ENCODE data around the gene RPP25L.
"Not testable (repeated sequence)": the region's sequence is repeated elsewhere in the genome, so short reads cannot be mapped to it uniquely, and the experiment has no call there.

The RPP25L gene

DNA sequence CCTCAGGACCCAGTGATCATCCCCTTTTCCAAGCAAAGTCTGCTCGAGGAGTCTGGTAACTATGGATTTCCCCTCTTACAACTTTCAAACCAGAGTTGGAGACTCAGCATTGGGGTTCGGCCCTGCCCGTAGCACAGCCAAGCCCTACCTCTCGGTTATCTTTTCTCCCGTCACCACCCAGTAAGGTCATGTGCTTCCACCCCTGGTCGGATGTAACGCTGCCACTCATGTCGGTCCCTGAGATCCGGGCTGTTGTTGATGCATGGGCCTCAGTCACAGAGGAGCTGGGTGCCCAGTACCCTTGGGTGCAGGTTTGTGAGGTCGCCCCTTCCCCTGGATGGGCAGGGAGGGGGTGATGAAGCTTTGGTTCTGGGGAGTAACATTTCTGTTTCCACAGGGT is 35.8 kb upstream of the RPP25L start:
- TF ChIP-seq, protein P1, sequence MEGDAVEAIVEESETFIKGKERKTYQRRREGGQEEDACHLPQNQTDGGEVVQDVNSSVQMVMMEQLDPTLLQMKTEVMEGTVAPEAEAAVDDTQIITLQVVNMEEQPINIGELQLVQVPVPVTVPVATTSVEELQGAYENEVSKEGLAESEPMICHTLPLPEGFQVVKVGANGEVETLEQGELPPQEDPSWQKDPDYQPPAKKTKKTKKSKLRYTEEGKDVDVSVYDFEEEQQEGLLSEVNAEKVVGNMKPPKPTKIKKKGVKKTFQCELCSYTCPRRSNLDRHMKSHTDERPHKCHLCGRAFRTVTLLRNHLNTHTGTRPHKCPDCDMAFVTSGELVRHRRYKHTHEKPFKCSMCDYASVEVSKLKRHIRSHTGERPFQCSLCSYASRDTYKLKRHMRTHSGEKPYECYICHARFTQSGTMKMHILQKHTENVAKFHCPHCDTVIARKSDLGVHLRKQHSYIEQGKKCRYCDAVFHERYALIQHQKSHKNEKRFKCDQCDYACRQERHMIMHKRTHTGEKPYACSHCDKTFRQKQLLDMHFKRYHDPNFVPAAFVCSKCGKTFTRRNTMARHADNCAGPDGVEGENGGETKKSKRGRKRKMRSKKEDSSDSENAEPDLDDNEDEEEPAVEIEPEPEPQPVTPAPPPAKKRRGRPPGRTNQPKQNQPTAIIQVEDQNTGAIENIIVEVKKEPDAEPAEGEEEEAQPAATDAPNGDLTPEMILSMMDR (IDR thresholded peaks at IDR 0.05): no peak
- DNase-seq (ENCODE audit: low spot score): no peak
- H3K27ac ChIP-seq: peak overlapping the region in 1 of 2 donors; percentile 91
- H3K4me3 ChIP-seq: peak overlapping the region; percentile 83

DNA sequence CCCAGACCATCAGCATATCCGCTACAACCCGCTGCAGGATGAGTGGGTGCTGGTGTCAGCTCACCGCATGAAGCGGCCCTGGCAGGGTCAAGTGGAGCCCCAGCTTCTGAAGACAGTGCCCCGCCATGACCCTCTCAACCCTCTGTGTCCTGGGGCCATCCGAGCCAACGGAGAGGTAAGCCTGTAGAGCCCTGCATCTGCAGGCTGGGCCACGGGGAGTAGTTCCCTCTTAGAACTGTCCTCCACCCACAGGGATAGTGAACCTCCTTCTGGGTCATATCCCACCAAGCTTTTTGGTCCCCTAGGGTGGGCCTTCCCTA is 35.1 kb upstream of the RPP25L start:
- TF ChIP-seq, protein P1 (IDR thresholded peaks at IDR 0.05): no peak

DNA sequence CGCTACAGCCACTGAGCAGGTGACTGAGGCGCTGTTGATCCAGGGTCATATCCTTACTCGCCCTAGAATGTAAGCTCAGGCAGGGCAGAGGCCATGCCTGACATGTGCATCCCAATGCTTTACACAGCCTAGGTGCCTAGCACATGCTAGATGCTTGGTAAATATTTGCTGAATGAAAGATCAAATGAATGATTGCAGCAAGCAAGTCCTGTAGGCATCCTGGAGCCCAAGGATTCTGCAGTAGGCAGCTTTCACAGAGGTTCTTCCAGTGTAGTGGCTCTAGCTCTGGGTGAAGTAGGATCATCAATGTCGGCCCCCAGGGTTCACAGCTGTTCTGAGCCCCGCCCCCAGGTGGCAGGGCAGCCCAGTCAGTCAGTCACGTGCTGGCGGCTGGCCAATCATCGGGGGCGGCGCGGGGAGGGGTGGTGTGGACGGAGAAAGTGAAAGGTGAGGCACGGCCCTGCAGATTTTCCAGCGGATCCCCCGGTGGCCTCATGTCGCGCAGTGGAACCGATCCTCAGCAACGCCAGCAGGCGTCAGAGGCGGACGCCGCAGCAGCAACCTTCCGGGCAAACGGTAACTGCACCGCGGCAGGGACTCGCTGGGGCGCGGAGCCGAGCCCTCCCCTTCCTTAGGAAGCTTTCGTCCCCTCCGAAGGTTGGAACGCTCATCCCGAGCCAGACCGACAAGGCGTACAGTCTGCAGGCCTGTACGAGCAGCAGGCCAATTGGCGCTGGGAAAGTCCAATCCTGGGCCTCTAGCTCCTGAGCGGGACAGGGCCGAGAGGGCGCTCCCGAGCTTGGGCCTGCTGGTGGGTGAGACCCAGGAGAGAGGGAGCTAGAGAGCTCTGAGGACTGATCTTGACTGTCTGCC is 34.5 kb upstream of the RPP25L start, which contains the start of gene GALT:
Gene GALT, plus strand, starts transcription at position 465 of the 873 bp plus-strand sequence. Its CDS starts 30 bp downstream, at position 495.
- H3K27ac ChIP-seq: peak within 1 kb of the TSS; percentile 78 to 91
- DNase-seq (ENCODE audit: low spot score): peak; percentile 95
- H3K4me3 ChIP-seq: peak within 1 kb of the TSS; percentile 83
- TF ChIP-seq, protein P1 (IDR thresholded peaks at IDR 0.05): no peak

More for the DNA sequence above, 35.1 kb upstream of the RPP25L start:
- Histone ChIP-seq H3K4me3 (peak overlapping the region; percentile 83), H3K27ac (peak overlapping the region; percentile 78 to 91)
- DNase-seq (ENCODE audit: low spot score): no peak

DNA sequence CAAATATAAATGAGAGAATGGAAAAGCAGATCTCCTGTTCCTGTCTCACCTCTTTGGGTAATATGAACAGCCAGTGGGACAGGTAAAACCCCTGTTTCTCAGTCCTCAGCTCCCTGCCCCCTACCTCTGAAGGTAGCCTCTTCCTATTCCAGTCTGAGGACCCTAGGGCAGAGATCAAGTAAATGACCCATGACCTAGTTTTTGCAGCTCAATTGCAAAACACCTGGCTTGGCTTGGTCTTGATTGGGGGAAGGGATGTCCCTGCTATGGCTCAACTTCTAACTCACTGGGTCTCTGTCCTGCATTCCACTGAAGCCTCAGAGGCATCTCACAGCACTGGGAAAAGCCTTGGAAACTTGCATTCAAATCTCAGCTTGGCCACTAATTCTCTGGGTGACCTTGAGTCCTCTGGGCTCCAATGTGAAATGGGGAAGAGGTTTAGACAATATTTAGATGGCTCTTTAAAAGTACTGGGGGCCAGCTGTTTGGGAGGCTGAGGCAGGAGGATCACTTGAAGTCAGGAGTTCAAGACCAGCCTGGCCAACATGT is 32.9 kb upstream of the RPP25L start:
- TF ChIP-seq, protein P1 (IDR thresholded peaks at IDR 0.05): no peak
- H3K4me3 ChIP-seq: no peak overlapping the region
- no peak for DNase-seq (ENCODE audit: low spot score)
- H3K27ac ChIP-seq: no peak overlapping the region

DNA sequence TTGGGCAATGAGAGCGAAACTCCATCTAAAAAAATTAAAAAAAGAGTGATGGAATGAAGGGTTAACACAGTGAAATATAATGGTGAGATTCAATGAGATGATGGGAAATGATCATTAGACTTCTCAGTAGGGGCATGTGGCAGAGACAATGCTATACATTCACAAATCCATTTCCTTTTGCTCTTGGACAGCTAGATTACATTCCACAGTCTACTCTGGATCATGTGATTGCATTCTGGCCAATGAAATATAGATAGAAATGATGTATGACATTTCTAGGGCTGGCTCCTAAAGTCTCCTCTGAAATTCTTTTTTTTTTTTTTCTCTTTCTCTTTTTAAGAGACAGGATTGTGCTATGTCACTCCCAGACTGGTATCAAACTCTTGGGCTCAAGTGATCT is 30.8 kb upstream of the RPP25L start:
- TF ChIP-seq, protein P1 (IDR thresholded peaks at IDR 0.05): no peak
- Histone ChIP-seq H3K4me3 (no peak overlapping the region), H3K27ac (no peak overlapping the region)
- DNase-seq (ENCODE audit: low spot score): no peak

DNA sequence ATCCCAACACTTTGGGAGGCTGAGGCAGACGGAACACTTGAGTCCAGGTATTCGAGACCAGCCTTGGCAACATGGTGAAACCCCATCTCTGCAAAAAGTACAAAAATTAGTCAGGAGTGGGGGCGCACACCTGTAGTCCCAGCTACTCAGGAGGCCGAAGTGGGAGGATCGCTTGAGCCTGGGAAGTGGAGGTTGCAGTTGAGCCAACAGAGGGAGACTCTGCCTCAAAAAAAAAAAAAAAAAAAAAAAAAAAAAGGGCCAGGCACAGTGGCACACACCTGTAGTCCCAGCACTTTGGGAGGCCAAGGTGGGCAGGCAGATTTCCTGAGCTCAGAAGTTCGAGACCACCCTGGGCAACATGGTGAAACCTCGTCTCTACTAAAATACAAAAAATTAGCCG is 27.4 kb upstream of the RPP25L start:
- DNase-seq (ENCODE audit: low spot score); H3K4me3 ChIP-seq: not testable (repeated sequence)

DNA sequence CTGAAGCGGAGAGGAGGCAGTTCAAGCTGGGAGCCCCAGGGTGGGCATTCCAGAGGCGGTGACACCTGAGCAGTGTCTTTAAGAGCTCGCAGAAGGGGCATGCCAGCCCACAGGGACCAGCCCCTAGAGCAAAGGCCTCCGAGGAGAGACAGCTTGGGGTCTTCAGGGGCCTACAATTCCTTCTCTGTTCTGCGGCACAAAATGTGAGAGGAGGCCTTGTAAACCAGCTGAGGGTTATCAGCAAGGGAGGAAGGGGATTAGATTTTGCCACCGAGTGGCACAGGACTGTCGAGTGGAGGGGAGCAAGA is 26.2 kb upstream of the RPP25L start:
- Histone ChIP-seq H3K27ac (peak overlapping the region; percentile 79 to 91), H3K4me3 (peak overlapping the region; percentile 77)
- TF ChIP-seq, protein P1 (IDR thresholded peaks at IDR 0.05): no peak
- no peak for DNase-seq (ENCODE audit: low spot score)

More for the DNA sequence above, 27.4 kb upstream of the RPP25L start:
- H3K27ac ChIP-seq: not testable (repeated sequence)

Measured in coronary artery (tissue), 2 donors.